Ovary (tissue), 3 donors: ENCODE results near the gene SH3RF1.

Source experiments
- POLR2A ChIP-seq: fragments of 450-650 bp; IDR thresholded peaks from one replicate; pipeline ENCODE4 v1.6.1; 2017; ENCODE audit warnings: antibody characterized with exemption, mild to moderate bottlenecking, moderate library complexity
- TF ChIP-seq, protein P1 (sequence below), 3 donors: fragments of 450-650 bp in 2 of 3; fragments of 200-600 bp in 1 of 3; IDR thresholded peaks; one replicate each; pipeline versions ENCODE4 v1.5.1 to v1.8.0; 2016 to 2022; ENCODE audit warnings: antibody characterized with exemption in 3 of 3, mild to moderate bottlenecking in 1 of 3
- donor health status: DM: no; HTN: no; CAD: no.

DNA sequence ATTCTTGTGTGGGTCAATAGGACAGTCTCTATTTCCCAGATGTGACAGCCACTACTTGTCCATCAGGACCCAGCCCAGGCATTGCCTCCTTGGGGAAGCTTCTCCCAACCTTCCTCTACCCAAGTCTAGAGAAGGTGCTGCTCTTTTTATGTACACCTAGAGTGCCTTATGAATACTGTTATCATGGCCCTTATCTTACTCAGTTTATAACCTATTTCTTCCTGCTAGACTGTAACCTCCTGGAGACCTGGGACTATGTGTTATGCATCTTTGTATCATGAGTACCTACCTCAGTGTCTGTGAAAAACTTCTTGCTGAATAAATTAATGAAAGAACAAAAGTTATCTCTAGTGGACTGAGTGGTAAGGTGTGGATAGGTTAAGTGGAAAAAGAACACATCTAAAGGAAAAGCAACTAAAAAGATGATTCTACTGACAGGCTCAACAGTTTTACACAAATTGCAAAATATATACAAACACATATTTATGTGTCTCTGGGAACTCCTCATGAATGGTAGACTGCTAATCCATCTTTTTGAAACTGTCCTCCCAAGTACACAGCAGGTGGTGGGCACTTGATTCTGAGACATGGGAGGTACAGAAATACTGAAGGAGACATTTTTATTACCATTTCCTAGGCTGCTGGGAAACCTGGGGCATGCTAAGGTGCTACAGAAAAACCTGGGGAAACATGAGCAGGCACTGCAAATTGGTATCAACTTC is 106.6 kb downstream of the SH3RF1 start:
- TF ChIP-seq, protein P1, sequence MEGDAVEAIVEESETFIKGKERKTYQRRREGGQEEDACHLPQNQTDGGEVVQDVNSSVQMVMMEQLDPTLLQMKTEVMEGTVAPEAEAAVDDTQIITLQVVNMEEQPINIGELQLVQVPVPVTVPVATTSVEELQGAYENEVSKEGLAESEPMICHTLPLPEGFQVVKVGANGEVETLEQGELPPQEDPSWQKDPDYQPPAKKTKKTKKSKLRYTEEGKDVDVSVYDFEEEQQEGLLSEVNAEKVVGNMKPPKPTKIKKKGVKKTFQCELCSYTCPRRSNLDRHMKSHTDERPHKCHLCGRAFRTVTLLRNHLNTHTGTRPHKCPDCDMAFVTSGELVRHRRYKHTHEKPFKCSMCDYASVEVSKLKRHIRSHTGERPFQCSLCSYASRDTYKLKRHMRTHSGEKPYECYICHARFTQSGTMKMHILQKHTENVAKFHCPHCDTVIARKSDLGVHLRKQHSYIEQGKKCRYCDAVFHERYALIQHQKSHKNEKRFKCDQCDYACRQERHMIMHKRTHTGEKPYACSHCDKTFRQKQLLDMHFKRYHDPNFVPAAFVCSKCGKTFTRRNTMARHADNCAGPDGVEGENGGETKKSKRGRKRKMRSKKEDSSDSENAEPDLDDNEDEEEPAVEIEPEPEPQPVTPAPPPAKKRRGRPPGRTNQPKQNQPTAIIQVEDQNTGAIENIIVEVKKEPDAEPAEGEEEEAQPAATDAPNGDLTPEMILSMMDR (IDR thresholded peaks at IDR 0.05): no peak
- no peak for TF ChIP-seq POLR2A
